Urothelium cell line (cell line): ENCODE results near the gene ATP11B.

Experiments used
- DNase-seq: peaks from one replicate; pipeline ENCODE4 v3.0.0; 2011; ENCODE audit warnings: low spot score, mixed read lengths
- FAIRE-seq: peaks from 2 replicates; lab custom pipeline; 2011; peaks lifted over from hg19 to GRCh38; lab: Jason Lieb, UNC

The ATP11B gene

DNA sequence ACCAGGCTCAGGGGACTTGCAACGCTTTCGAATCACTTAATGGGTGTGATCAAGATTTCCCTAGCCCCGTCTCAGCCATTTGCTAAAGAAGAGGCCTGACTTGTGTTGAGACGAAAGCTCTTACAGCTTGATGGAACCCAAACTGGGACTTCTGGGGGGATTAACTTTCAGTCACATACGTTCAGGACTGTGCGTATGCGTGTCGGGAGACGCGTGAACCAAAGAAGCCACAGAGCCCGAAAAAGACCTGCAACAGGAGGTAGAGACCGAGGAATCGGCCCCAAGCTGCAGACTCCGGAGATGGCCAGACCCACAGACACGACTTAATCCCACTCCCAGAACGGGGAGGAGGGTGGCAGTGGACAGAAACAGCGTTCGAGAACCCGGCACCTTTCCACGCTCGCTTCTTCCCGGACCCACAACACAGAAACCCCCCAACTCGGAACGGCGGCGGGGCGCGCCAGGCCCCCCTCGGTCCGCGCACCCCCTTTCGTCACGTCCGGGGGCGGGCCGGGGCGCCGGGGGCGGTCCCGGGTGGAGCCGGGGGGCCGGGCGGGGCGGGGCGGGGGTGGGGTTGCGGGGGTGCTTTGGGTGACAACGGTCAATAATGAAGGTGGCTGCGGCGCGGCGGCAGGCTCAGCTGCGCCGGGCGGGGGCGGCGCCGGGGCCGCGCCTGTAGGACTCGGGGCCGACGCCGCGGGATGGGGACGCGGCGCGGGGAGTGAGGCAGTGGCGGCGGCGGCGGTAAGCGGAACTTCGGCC is at the start of gene ATP11B:
Gene ATP11B, plus strand, starts transcription at position 604 of the 762 bp plus-strand sequence. CDS start 256 bp downstream, outside the sequence.
- FAIRE-seq: no peak
- DNase-seq: peak; percentile 91

DNA sequence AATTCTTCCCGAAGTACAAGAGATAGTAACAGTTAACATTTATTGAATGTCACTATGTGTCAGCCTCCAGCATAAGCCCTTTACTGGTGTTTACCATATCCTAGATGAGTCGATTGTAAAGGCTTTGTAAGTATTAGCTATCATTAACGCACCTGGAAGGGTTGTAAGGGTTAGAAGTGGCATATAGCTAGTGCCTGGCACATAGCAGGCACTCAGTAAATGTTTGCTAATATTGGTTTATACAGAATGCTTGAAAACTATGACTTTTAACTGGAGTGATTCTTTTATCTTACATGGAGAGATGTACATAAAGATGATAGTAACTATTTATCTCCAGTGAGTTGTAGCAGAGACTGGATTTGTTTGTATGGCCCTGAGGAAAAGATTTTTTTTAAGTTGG is 46.3 kb upstream of the ATP11B start:
- DNase-seq: no peak
- no peak for FAIRE-seq

DNA sequence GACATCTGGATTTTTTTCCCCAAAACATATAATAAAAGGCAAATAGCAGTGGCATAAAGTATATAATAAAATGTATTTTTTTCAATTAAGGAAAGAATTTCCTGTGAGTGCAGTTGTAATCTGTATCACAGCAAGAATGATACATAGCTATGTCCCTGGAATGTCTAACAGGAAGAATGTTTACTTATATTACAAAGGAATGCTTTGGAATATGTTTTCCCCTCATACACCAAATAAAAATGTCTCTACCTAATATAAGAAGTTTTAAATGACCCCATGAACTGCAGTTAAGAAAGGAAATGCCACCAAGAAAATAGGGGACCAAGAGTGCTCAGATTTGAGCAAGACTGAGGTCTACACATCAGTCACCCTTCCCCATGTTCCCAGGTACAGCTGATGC is 38.0 kb upstream of the ATP11B start:
- FAIRE-seq: no peak
- no peak for DNase-seq

DNA sequence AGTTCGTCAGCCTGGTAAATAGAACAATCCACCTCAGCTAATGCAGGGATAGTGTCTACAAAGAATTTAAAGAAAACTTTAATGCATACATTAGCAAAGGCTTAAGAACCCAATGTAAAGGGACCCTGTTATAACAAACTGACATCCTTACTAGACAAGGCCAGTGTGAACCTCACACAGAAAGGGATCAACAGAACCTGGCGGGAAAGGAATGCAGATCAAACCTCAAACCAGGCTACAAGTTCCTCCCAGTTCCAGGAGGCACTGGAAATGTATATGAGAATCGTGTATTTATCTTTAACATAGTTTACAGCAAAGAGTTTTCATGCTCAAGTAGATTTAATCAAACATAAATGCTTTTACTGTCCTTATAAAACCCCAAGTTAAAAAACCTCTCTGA is 37.6 kb upstream of the ATP11B start:
- FAIRE-seq: no peak

DNA sequence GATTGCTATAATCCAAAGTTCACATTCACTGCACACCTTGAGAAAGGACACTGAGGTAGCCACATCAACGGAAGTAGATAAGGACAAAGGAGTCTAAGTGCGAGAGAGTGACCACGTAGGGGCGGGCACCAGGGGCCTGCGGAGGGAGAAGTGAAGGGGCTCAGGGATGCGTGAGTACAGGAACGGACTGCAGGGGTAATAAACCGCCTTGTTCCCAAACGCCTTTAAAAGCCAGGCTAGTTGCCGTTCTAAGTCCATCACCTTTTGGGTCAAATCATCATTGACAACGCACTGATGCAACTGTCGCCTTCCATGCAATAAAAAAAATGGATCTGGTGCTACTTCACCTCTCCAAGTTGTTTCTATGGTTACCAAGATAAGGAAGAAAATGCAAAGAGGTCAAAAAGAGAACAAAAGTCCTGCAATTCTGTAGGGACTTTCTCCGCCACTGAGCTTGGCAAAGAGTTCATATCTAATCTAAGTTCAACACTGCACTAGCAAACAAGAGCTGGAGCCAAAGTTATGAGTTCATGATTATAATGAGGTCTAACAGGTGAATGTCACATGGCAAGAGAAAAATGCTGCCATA is 32.6 kb upstream of the ATP11B start:
- DNase-seq (no peak), FAIRE-seq (no peak)

More for the DNA sequence above, 37.6 kb upstream of the ATP11B start:
- DNase-seq: no peak

DNA sequence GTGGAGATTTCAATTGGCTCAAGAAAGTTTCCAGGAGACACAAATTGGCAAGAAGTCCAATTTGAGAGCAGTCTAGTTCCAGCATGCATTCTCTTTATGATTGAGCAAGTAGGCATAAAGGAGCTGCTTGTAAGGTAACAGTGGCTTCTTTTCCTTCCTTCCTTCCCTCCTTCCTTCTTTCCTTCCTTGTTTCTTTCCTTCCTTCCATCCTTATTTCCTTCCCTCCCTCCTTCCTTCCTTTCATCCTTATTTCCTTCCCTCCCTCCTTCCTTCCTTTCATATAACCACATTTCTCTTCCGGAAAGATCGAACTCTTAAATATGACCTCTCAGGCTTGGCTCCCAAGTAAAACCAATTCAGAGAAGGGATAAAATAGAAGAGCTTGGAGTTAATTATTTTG is 29.4 kb upstream of the ATP11B start:
- FAIRE-seq (no peak), DNase-seq (no peak)

DNA sequence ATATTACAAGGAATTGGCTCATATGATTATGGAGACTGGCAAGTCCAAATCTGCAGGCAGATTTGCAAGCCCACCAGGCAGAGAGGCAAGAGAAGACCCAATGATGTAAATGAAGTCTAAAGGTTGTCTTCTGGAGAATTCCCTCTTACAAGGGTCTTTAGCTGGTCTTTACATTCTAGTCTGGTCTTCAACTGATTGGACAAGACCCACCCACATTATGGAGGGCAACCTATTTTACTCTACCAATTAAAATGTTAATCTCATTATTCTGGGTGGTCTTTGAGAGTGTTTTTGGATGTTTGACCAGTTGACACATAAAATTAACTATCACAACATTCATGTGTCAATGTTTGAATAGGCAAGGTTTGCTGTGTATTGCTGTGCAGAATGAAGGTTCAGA is 28.0 kb upstream of the ATP11B start:
- FAIRE-seq (no peak), DNase-seq (no peak)

DNA sequence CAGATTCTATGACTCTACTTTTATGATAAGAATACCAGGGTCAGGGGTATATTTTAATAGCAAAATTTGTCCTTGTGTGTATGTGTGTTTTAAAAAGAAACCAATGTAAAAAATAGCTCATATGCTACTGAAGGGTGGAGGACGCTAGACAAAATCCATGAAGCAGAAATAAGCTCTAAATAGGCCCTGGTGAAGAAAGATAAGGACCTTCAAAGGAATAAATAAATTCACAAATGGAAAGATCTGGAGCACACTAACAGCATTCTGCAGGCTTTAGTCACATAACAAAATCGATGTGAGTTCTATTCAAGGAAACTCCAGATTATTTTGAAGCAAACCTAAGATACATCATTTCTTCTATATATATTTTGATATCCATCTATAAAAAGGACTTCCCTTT is 27.2 kb upstream of the ATP11B start:
- FAIRE-seq (no peak), DNase-seq (no peak)

DNA sequence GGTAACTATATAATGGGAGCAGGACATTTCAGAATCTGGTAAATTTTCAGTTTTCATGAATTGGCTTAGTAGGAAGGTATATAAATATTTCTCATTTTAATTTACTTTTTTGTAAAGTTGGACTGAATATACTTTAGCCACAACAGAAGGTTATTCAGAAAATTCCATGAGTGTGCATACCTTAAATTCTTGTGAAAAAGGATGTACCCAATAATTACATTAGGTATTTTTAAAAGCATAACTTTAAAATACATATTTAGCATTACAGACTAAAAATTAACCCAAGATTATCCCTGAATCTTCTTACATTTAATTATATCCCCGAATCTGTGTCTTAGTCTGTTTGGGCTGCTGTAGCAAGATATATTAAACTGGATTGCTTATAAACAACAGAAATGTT is 24.9 kb upstream of the ATP11B start:
- FAIRE-seq (no peak), DNase-seq (no peak)

DNA sequence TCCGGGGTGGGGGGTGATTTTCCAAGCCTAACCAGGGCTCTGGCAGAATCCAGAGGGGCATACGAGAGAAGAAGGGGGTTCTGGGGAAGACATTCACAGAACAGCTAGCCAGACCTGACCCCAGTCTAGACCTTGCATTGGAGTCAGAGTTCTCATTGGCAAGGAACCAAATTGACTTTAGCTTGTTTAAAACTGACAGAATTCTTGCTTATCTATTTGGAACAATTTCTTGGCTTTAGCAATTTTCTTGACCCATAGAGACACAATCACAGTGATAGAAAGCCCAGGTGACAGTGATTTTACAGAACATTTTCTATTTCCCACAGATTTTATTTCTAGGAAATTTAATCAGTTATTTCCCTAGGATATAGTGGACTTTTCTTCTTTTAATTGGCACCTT is 23.6 kb upstream of the ATP11B start:
- FAIRE-seq: no peak
- DNase-seq: no peak

DNA sequence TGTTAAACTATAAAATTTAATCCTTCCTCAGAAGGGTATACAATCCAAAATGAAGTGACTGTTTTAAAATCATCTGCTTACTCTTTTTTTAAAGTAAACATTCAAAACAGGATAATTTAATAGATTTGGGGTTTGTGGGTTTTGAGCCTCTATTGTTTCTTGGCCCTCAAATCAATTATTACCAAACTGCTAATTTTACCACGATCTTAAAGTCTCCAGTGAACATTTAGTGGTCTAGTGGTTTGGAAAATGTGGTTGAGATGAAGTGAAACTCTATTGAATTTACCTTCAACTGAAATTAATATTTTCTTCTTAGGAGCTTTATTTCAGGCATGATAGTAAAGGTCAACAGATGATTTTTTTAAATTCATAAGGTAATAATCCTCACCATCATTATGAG is 11.2 kb upstream of the ATP11B start:
- FAIRE-seq (no peak), DNase-seq (no peak)

DNA sequence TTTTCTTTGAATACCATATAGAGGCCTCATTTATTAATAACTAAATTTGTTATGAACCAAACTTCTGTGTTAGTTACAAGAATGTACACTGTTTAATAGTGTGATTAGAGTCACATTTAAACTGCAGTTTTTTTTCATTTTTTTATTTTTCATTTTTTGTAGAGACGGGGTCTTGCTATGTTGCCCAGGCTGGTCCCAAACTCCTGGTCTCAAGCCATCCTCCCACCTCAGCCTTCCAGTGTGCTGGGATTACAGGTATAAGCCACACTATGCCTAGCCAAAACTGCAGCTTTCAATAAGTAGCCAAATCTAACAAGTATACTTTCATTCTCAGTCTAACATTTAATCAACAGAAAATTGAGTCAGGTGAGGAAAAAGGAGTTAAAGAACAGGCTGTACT is 10.2 kb upstream of the ATP11B start:
- DNase-seq (no peak), FAIRE-seq (no peak)

DNA sequence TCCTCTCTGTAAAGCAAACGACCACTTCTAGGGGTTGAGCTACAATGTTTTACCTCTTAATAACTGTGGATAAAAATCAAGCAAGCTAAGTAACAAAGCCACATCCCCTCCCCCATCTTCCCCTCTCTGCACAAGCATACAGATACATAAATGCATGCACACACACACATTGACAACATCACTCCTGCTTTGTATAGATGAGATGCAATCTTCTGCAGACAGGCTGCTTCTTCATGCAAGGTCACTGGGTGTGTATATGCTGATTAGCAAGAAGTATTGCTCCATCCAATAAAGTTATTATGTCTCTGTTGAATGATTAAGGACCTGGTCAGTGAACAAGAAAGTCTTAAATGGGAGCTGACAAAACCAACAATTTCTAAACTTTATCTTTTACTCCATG is 8.8 kb upstream of the ATP11B start:
- no peak for DNase-seq
- no peak for FAIRE-seq

DNA sequence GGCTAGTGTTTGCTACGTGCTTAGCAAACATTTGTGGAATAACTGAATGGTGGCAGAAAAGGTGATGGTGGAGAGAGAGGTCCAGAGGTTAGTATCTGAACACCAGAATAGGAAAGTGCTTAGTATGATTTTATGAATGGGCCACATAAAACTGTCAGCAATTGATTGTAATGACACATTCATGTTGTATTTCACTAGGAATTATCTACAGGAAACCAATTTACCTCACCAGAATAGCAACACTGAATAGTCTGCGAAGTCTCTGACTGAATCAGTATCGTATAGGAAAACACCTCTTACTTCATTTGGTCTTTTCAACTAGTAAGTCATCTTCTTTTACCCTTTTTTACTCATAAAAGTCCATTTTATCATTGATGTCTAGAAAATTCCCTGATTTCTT is 8.2 kb upstream of the ATP11B start:
- DNase-seq (no peak), FAIRE-seq (no peak)

DNA sequence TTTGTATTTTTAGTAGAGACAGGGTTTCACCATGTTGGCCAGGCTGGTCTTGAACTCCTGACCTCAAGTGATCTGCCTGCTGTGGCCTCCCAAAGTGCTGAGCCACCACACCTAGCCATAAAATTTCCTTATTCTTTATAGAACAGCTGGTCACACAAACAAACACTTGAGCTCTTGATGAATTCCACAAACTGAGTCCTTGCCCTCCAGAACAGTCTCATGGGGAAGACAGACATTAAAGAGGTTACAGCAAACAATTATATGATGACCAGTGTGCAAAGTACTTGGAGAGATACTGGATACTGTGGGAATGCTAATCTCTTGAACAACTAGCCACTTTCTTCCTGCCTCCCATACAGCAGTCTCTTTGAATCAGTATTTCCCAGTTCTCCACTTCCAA is 7.5 kb upstream of the ATP11B start:
- FAIRE-seq: no peak

DNA sequence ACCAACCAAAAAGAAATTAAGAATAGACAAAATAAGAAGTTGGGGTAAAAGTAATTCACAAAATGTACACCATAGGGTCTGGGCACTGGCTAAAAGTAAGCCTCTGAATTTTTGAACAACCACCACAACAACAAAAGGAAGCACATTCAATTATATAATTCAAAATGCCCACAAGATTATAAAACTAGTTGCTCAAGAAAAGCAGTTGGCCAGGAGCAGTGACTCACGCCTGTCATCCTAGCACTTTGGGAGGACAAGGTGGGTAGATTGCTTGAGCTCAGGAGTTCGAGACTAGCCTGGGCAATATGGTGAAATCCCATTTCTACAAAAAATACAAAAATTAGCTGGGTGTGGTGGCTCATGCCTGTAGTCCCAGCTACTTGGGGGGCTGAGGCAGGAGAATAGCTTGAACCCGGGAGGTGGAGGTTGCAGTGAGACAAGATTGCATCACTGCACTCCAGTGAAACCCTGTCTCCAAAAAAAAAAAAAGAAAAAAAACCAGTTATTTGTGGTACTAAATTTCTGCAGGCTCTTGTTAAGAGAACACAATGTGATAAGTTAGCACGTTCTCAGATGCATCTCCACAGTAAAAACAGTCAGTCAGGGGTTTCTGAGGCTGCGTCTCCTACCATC is 6.6 kb upstream of the ATP11B start:
- DNase-seq (no peak), FAIRE-seq (no peak)

More for the DNA sequence above, 7.5 kb upstream of the ATP11B start:
- no peak for DNase-seq

DNA sequence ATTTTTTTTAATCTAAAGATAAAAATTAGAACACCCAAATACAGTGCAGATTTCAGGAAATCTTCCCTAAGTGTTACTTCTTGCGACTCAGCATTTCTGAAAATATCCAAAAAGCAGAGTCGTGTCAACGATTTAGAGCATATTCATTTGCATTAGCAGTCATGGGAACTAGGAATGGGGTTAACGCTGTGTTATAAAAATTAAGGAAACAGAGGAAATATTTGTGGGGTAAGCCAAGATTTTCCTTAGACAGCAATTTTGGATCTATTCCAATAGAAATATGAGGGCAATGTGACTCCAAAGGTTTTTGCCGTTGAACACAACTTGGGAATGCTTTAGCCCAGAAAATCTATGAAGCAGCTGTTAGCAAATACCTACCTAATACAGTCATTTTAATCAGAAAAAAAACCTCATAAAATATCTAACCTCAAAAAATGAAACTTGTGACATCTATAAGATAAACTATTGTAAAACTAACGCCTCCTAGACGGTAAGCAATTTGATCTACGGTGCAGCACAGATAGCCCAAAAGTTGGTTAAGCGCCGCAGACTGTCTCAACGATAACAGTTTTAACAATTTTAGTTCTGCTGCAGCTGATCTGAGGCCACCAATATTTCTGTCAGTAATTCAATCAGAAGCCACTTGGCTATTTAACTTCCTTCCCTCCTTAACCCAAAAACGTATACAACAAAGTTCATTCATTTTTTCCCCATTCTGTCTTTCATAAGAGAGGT is 5.8 kb upstream of the ATP11B start:
- DNase-seq: peak; percentile 8

DNA sequence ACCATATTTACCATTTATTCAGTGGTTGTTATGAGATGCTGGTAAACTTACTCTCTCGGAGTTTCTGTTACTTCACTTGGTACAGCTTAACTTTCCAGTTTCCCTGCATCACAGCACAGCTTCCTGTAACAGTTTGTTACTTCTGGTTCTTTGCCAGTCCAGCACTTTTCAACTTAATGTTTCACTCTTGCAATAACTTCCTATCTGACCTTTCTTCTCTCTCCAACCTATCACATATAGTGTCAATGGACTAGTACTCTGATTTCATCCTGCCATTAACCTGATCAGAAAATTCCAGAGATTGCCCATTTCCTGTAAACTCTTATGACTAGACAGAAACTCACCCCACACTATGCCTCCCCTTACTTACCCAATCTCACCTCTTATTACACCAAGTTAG is 3.9 kb upstream of the ATP11B start:
- DNase-seq: no peak
- FAIRE-seq: no peak

More for the DNA sequence above, 5.8 kb upstream of the ATP11B start:
- FAIRE-seq: no peak

DNA sequence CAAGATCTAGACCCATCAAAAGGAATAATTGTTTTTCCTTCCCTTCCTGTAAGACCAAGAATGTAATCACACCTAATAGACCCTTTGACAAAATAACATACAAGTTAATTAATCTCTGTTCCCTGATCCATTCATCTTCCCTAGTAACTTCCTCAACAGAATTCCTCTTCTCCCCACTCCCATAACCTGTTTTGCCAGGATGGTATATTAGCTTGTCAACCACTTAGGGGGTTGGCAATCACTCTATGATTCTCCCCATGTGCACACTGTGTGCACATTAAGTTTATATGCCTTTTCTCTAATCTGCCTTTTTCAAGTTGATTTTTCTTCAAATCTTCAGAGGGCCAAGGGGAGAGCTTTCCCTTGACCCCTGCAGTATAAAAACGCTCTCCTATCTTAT is 2.7 kb upstream of the ATP11B start:
- FAIRE-seq (no peak), DNase-seq (no peak)

DNA sequence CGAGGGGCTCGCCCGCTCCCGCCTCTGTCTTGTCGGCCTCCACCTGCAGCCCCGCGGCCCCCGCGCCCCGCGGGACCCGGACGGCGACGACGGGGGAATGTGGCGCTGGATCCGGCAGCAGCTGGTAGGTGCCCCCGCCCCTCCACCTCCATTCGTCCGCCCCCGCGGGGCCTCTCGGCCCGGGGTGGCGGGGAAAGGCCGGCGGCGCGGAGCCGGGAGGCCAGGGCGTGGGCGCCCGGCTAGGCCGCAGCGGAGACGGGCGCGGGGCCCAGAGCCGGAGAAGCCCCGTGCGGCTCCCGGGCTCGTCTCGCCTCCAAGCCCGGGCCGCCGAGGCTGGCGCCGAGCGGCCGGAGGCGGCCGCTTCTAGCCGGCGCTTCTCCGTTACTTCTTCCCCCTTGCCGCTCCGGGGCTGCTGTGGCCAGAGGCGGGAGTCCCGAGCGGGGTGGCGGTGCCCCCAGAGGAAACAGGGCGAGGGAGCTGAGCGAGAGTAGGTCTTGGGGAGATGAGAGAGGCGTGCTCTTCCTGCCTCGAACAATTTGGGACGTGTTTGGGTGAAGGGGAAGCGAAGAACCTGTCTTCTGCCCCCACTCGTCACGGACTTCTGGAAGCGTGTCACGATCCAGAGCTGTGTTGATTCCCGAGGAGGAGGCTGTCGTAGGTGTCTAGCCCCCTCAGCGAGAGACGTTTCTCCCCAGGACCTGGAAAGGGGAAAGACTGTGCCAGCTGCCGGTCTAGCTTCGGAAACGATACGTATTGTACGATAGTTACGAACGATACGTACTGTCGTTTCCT is 555 bp downstream of the ATP11B start:
- DNase-seq: peak; percentile 55
- FAIRE-seq: no peak
